ENCODE measurements around the gene GFM1. TPM values are rescaled to one million over a fixed set of nuclear protein-coding genes. Genes with fewer than 3 reads are reported as not detected.
A peak's percentile ranks its signal among the peaks of the same experiment; 100 is the strongest.

GFM1 gene
- total RNA-seq, result 71.5 TPM

DNA sequence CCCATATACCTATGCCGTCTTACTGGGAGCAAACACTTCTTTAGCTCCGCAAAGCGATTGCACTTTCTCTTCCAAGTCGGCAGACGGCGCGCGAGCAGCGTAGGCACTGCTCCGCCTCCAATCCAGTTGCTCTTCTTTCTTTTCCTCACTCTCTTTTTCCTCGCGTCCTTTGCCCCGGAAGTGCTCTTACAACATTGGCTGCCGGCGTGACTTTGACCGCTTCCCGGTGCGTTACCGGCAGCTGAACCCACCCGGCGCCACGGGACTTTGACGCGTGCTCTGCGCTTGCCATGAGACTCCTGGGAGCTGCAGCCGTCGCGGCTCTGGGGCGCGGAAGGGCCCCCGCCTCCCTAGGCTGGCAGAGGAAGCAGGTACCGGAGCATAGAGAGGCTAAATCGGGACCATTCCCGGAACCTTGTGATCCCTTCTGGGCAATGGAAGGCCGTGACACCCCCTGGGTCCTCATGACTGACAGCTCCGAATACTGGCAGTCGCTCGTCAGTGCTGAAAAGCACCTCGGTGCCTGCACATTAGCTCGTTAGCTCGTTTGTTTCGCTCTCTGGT lies at the start of gene GFM1:
Gene GFM1, plus strand, starts transcription at position 183 of the 564 bp plus-strand sequence. Its CDS starts 108 bp downstream, at position 291.
- peaks cover 7 to 14% (median 10%) of the 10 kb centered on the region in 3 donors for H3K4me1 ChIP-seq (ENCODE audit: control insufficient read depth in 3 of 3, insufficient read depth in 3 of 3, low read length in 3 of 3)
- peak within 1 kb of the TSS; percentile 86 to 94 (median 93) for H3K9ac ChIP-seq (ENCODE audit: low read depth in 1 of 3, low read length in 3 of 3)
- no peaks in the 10 kb centered on the region for H3K9me3 ChIP-seq (ENCODE audit: control insufficient read depth in 3 of 3, low read length in 3 of 3)

DNA sequence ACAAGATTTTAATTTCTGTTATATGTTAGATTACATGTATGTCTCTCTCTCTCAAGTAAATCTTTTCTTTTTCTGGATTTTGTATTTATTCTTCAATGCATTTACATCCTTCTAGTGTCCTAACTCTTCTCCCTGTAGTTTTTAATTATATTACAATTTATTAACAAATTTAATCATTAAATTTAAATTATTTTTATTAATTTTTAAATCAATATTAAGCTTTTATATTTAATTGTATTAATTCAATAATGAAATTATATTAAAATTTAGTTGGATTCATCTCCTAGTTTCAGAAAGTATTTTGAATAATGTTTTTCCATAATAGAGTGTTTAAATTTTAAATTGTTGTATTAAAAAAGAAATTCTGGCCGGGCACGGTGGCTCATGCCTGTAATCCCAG lies 43.5 kb upstream of the GFM1 start:
- Histone ChIP-seq H3K9me3 (ENCODE audit: control insufficient read depth in 3 of 3, low read length in 3 of 3) (no peaks in the 10 kb centered on the region), H3K27ac (ENCODE audit: low read depth, low read length) (no peak overlapping the region), H3K4me1 (ENCODE audit: control insufficient read depth in 3 of 3, insufficient read depth in 3 of 3, low read length in 3 of 3) (no peaks in the 10 kb centered on the region), H3K27me3 (ENCODE audit: control insufficient read depth in 3 of 3, insufficient read depth in 3 of 3, low read length in 3 of 3) (no peaks in the 10 kb centered on the region), H3K36me3 (ENCODE audit: control insufficient read depth in 3 of 3, insufficient read depth in 3 of 3, low read length in 3 of 3) (peaks cover 3 to 8% (median 3%) of the 10 kb centered on the region in 3 donors), H3K9ac (ENCODE audit: low read depth in 1 of 3, low read length in 3 of 3) (no peak overlapping the region), H3K4me3 (ENCODE audit: low read length in 3 of 3) (no peak overlapping the region)

More for the DNA sequence above, at the start of gene GFM1:
- peak within 1 kb of the TSS; percentile 80 to 99 (median 97) for H3K4me3 ChIP-seq (ENCODE audit: low read length in 3 of 3)
- H3K36me3 ChIP-seq (ENCODE audit: control insufficient read depth in 3 of 3, insufficient read depth in 3 of 3, low read length in 3 of 3), result peaks cover 0 to 24% (median 4%) of the 10 kb centered on the region in 3 donors
- H3K27ac ChIP-seq (ENCODE audit: low read depth, low read length), result peak within 1 kb of the TSS; percentile 94
- no peaks in the 10 kb centered on the region for H3K27me3 ChIP-seq (ENCODE audit: control insufficient read depth in 3 of 3, insufficient read depth in 3 of 3, low read length in 3 of 3)

DNA sequence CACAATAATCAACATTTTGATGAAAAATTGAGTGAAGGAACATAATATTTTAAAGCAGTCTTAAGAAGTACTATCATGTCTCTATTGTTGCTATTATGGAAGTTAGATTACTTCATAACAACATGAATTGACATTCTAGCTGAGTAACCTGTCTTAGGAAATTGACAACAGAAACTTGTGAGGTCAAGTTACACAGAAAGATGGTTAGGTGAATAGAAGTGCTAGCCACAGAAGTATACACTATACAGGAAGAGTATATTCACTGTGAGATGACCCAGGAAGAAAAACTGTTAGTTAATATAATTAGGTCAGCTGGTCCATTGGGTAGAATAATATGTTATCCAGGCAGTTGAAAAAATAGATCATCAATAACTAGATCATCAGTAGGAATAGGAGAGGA lies 42.1 kb upstream of the GFM1 start:
- no peaks in the 10 kb centered on the region for H3K27me3 ChIP-seq (ENCODE audit: control insufficient read depth in 3 of 3, insufficient read depth in 3 of 3, low read length in 3 of 3)
- H3K27ac ChIP-seq (ENCODE audit: low read depth, low read length), result no peak overlapping the region
- no peaks in the 10 kb centered on the region for H3K9me3 ChIP-seq (ENCODE audit: control insufficient read depth in 3 of 3, low read length in 3 of 3)
- H3K4me1 ChIP-seq (ENCODE audit: control insufficient read depth in 3 of 3, insufficient read depth in 3 of 3, low read length in 3 of 3), result no peaks in the 10 kb centered on the region
- H3K36me3 ChIP-seq (ENCODE audit: control insufficient read depth in 3 of 3, insufficient read depth in 3 of 3, low read length in 3 of 3), result peaks cover 3 to 8% (median 3%) of the 10 kb centered on the region in 3 donors
- H3K9ac ChIP-seq (ENCODE audit: low read depth in 1 of 3, low read length in 3 of 3), result no peak overlapping the region
- H3K4me3 ChIP-seq (ENCODE audit: low read length in 3 of 3), result no peak overlapping the region

DNA sequence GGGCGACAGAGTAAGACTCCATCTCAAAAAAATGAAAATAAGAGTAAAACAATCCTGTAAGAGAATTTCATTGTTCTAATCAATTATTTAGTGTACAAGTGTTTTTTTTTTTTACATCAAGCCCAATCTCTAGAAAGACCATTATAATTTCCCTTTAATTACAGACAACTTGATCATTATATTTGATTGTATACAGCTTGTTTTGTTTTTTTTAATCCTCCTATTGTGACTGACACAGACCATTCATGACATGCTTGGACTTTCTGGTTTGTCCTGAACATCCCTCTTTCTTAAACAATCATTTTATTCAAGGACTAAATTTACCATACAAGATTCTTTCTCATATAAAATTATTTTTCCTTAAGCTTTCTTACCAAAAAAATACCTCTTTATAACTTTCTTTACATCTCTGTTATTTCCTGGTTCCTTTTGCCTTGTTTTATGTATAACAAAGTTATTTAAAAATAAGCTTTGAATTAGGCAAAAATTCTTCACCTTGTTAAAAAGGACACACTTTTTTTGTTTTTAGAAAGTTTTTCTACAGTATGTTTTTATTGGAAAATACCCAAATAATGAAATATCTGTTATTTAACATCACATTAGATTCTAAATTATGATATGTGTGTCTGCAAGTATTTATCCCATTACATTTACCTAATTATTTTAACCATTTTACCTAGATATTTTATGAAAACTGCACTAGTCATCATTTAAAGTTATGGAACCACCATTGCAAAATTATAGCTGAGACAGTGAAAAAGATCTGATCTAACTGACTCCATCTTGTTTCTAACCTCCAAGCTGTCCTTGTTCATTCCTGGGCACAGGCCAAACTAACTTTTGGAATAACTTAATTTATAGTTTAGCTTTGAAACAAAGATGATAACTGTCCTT lies 26.1 kb upstream of the GFM1 start:
- H3K27me3 ChIP-seq (ENCODE audit: control insufficient read depth in 3 of 3, insufficient read depth in 3 of 3, low read length in 3 of 3), result no peaks in the 10 kb centered on the region
- H3K4me3 ChIP-seq (ENCODE audit: low read length in 3 of 3), result no peak overlapping the region
- no peaks in the 10 kb centered on the region for H3K4me1 ChIP-seq (ENCODE audit: control insufficient read depth in 3 of 3, insufficient read depth in 3 of 3, low read length in 3 of 3)
- no peaks in the 10 kb centered on the region for H3K9me3 ChIP-seq (ENCODE audit: control insufficient read depth in 3 of 3, low read length in 3 of 3)
- H3K27ac ChIP-seq (ENCODE audit: low read depth, low read length), result no peak overlapping the region
- no peak overlapping the region for H3K9ac ChIP-seq (ENCODE audit: low read depth in 1 of 3, low read length in 3 of 3)
- no peaks in the 10 kb centered on the region for H3K36me3 ChIP-seq (ENCODE audit: control insufficient read depth in 3 of 3, insufficient read depth in 3 of 3, low read length in 3 of 3)

DNA sequence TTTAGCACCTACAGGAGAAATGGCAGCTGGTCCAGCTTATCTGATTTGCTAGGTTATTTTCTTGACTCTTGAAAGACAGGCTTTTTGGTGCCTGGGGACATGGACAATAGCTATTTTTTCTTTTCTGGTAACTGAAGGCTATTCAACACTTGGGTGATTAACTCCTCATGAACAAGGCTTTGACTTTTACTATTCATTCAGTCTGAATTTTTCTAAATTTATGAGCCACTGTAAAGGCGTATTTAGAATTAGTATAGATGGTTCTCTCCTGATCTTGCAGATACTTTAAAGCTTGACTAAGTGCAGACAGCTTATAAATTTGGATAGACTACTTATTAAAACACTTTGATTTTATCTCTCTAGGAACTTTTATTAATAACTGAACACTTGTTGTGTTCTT lies 18.4 kb upstream of the GFM1 start:
- Histone ChIP-seq H3K4me3 (ENCODE audit: low read length in 3 of 3) (no peak overlapping the region), H3K4me1 (ENCODE audit: control insufficient read depth in 3 of 3, insufficient read depth in 3 of 3, low read length in 3 of 3) (no peaks in the 10 kb centered on the region), H3K27ac (ENCODE audit: low read depth, low read length) (no peak overlapping the region), H3K9ac (ENCODE audit: low read depth in 1 of 3, low read length in 3 of 3) (no peak overlapping the region), H3K27me3 (ENCODE audit: control insufficient read depth in 3 of 3, insufficient read depth in 3 of 3, low read length in 3 of 3) (no peaks in the 10 kb centered on the region), H3K9me3 (ENCODE audit: control insufficient read depth in 3 of 3, low read length in 3 of 3) (no peaks in the 10 kb centered on the region), H3K36me3 (ENCODE audit: control insufficient read depth in 3 of 3, insufficient read depth in 3 of 3, low read length in 3 of 3) (no peaks in the 10 kb centered on the region)

DNA sequence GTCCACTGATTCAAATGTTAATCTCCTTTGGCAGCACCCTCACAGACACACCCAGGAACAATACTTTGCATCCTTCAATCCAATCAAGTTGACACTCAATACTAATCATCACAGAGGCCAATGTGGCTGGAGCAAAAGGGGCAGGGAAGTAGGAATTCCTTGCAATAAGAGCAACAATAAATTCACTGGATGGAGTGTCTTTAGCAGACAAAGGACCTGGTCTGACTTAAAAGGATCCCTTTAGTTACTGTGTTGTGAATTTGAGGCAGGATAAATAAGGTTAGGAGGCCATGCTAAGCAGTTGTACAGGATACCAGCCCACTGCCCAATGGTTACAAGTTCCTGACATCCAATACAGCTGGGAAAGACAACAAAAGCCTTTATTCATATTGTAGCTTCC lies 12.3 kb upstream of the GFM1 start:
- Histone ChIP-seq H3K9me3 (ENCODE audit: control insufficient read depth in 3 of 3, low read length in 3 of 3) (no peaks in the 10 kb centered on the region), H3K4me1 (ENCODE audit: control insufficient read depth in 3 of 3, insufficient read depth in 3 of 3, low read length in 3 of 3) (no peaks in the 10 kb centered on the region), H3K4me3 (ENCODE audit: low read length in 3 of 3) (no peak overlapping the region), H3K27me3 (ENCODE audit: control insufficient read depth in 3 of 3, insufficient read depth in 3 of 3, low read length in 3 of 3) (no peaks in the 10 kb centered on the region), H3K9ac (ENCODE audit: low read depth in 1 of 3, low read length in 3 of 3) (no peak overlapping the region), H3K27ac (ENCODE audit: low read depth, low read length) (no peak overlapping the region), H3K36me3 (ENCODE audit: control insufficient read depth in 3 of 3, insufficient read depth in 3 of 3, low read length in 3 of 3) (no peaks in the 10 kb centered on the region)

DNA sequence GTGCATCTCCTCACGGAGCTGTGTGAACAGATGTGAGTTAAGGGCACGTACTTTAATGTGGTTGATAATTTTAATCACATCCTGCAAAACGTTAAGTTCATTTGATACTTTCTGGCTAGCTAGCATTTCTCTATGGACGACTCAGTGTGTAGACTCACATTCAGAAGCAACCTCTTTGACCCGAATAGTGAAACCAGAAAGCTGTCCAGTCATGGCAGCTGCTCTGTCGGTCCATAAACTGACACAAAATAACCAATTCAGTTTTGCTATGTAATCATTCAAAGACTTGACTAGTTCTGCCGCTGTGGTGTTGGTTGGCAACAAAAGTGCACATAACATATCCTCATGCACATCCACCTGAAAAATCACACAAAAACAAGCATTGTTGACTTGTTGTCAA lies 3.7 kb upstream of the GFM1 start:
- Histone ChIP-seq H3K9ac (ENCODE audit: low read depth in 1 of 3, low read length in 3 of 3) (no peak overlapping the region), H3K4me1 (ENCODE audit: control insufficient read depth in 3 of 3, insufficient read depth in 3 of 3, low read length in 3 of 3) (peaks cover 3 to 6% (median 3%) of the 10 kb centered on the region in 3 donors), H3K27me3 (ENCODE audit: control insufficient read depth in 3 of 3, insufficient read depth in 3 of 3, low read length in 3 of 3) (no peaks in the 10 kb centered on the region), H3K27ac (ENCODE audit: low read depth, low read length) (no peak overlapping the region), H3K9me3 (ENCODE audit: control insufficient read depth in 3 of 3, low read length in 3 of 3) (no peaks in the 10 kb centered on the region), H3K4me3 (ENCODE audit: low read length in 3 of 3) (no peak overlapping the region), H3K36me3 (ENCODE audit: control insufficient read depth in 3 of 3, insufficient read depth in 3 of 3, low read length in 3 of 3) (no peaks in the 10 kb centered on the region)

DNA sequence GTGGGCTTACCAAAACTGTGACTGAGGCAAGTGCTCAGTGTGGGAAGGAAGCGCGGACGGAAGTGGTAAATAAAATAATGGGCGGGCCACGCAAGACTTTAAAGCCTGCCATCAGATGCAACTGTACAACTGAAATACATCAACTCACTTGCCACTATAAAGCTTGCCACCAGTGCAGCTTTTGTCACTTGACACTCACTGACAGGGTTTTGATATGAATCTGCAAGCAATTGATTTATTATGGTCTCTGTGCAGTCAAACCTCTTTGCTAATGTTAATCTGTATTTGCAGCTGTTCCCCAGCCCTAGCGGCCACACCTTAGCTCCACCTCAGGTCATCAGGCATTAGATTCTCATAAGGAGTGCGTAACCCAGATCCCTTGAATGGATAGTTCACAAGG lies 2.3 kb upstream of the GFM1 start:
- Histone ChIP-seq H3K36me3 (ENCODE audit: control insufficient read depth in 3 of 3, insufficient read depth in 3 of 3, low read length in 3 of 3) (peaks cover 0 to 10% (median 2%) of the 10 kb centered on the region in 3 donors), H3K4me3 (ENCODE audit: low read length in 3 of 3) (no peak overlapping the region), H3K27ac (ENCODE audit: low read depth, low read length) (no peak overlapping the region), H3K27me3 (ENCODE audit: control insufficient read depth in 3 of 3, insufficient read depth in 3 of 3, low read length in 3 of 3) (no peaks in the 10 kb centered on the region), H3K4me1 (ENCODE audit: control insufficient read depth in 3 of 3, insufficient read depth in 3 of 3, low read length in 3 of 3) (peaks cover 7 to 14% (median 10%) of the 10 kb centered on the region in 3 donors), H3K9ac (ENCODE audit: low read depth in 1 of 3, low read length in 3 of 3) (no peak overlapping the region), H3K9me3 (ENCODE audit: control insufficient read depth in 3 of 3, low read length in 3 of 3) (no peaks in the 10 kb centered on the region)

DNA sequence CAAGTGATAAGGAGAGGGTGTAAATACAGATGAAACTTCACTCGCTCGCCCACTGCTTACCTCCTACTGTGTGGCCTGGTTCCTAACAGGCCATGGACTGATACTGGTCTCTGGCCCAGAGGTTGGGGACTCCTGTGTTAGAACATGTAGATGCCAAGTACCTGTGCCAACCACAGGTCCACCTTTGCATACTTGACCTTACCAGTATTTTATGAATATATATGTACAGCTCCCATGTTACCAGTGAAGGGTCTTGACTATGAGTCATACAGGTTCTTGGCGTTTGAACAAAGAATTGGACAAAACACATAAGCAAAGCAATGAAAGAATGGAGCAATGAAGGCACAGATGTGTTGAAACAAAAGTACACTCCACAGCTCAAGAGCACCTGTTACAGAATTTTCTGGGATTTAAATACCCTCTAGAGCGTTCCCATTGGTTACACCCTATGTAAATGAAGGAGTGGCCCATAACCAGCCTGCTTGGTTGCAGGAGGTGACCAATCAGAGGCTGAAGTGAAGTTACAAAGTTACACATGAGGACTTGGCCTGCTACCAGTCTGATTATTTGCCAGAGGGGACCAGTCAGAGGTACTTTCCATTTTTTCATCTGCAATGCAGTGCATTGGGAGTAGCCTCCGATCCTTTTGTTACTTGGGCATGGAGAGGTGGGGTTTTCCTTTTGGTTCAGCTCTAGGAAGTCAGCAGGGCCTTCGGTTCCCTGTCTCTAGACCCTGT lies 1.7 kb upstream of the GFM1 start:
- Histone ChIP-seq H3K4me3 (ENCODE audit: low read length in 3 of 3) (no peak overlapping the region), H3K9ac (ENCODE audit: low read depth in 1 of 3, low read length in 3 of 3) (no peak overlapping the region), H3K36me3 (ENCODE audit: control insufficient read depth in 3 of 3, insufficient read depth in 3 of 3, low read length in 3 of 3) (peaks cover 0 to 16% (median 2%) of the 10 kb centered on the region in 3 donors), H3K27ac (ENCODE audit: low read depth, low read length) (no peak overlapping the region), H3K4me1 (ENCODE audit: control insufficient read depth in 3 of 3, insufficient read depth in 3 of 3, low read length in 3 of 3) (peaks cover 7 to 14% (median 10%) of the 10 kb centered on the region in 3 donors), H3K9me3 (ENCODE audit: control insufficient read depth in 3 of 3, low read length in 3 of 3) (no peaks in the 10 kb centered on the region), H3K27me3 (ENCODE audit: control insufficient read depth in 3 of 3, insufficient read depth in 3 of 3, low read length in 3 of 3) (no peaks in the 10 kb centered on the region)
